ENCODE results near the gene DNAI7. TPM values are rescaled to one million over a fixed set of nuclear protein-coding genes. Genes with fewer than 3 reads are reported as not detected.

The DNAI7 gene
- polyA plus RNA-seq, 1 donor from 2014 or later: 1.3 TPM

DNA sequence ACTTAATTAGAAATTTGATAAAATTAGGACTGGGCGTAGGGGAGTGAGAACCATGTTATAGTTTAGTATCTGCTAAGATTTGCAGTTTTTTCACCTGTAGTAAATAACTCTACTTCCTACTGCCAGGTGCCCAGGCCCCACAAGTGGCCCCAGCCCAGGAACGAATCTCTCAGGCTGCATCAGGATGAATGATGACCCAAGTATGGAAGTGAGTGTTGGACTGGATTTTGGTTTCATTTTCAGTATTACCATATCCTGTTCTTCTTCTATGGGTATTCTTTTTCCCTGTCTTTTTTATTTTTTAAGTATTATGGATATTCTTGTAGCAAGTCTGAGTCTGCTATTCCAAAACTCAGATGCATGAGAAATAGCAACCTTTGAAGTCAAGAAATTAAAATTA, 125.7 kb downstream of the DNAI7 start:
- H3K27ac ChIP-seq (ENCODE audit: low read length): no peak overlapping the region
- H3K9ac ChIP-seq (ENCODE audit: low read length): no peak overlapping the region
- no peaks in the 10 kb centered on the region for H3F3A ChIP-seq (ENCODE audit: insufficient read depth, low read length, poor library complexity, severe bottlenecking)
- no peaks in the 10 kb centered on the region for H3K27me3 ChIP-seq (ENCODE audit: insufficient read depth, low read depth, low read length)
- no peak overlapping the region for H3K4me2 ChIP-seq (ENCODE audit: low read length)
- H3K9me3 ChIP-seq (ENCODE audit: low read length): no peaks in the 10 kb centered on the region
- no peaks in the 10 kb centered on the region for H4K20me1 ChIP-seq (ENCODE audit: insufficient read depth)
- no peak for TF ChIP-seq SMC3 (conservative IDR thresholded peaks at IDR 0.05; ENCODE audit: poor library complexity)
- TF ChIP-seq EZH2 (IDR thresholded peaks at IDR 0.05; ENCODE audit: borderline replicate concordance, insufficient read depth, low read length, poor library complexity, severe bottlenecking): no peak
- no peak for TF ChIP-seq RAD21 (conservative IDR thresholded peaks at IDR 0.05)
- TF ChIP-seq REST (IDR thresholded peaks at IDR 0.05; ENCODE audit: borderline replicate concordance): no peak
- TF ChIP-seq TAF1 (IDR thresholded peaks at IDR 0.05; ENCODE audit: low read depth): no peak
- H3K4me3 ChIP-seq (ENCODE audit: low read length): no peak overlapping the region
- no peaks in the 10 kb centered on the region for H3K79me2 ChIP-seq (replicated peaks; ENCODE audit: insufficient read depth, low read length)
- no peaks in the 10 kb centered on the region for H3K9me2 ChIP-seq (ENCODE audit: insufficient read depth, low read length)
- no peak overlapping the region for H2AFZ ChIP-seq (ENCODE audit: low read depth, low read length)
- H3K36me3 ChIP-seq (ENCODE audit: insufficient read depth, low read length): no peaks in the 10 kb centered on the region

DNA sequence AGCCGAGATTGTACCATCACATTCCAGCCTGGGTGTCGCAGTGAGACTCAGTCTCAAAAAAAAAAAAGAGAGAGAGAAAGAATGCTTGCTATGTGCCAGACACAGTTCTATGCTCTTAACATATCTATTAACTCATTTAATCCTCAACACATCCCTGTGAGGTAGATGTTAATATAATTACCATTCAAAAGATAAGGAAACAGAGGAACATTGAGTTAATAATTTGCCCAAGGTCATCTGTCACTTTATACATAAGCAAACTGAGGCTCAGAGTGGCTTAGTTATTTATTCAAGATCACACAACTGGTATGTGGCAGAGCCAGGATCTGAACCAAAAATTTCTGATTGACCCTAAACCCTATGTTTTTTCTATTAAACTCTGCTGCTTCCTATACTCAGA, 129.9 kb downstream of the DNAI7 start:
- no peak overlapping the region for H3K4me3 ChIP-seq (ENCODE audit: low read length)
- H3K4me2 ChIP-seq (ENCODE audit: low read length): no peak overlapping the region

More for the DNA sequence above, 129.9 kb downstream of the DNAI7 start:
- no peaks in the 10 kb centered on the region for H3K36me3 ChIP-seq (ENCODE audit: insufficient read depth, low read length)
- no peak overlapping the region for H3K27ac ChIP-seq (ENCODE audit: low read length)
- H3F3A ChIP-seq (ENCODE audit: insufficient read depth, low read length, poor library complexity, severe bottlenecking): no peaks in the 10 kb centered on the region
- H2AFZ ChIP-seq (ENCODE audit: low read depth, low read length): no peak overlapping the region
- H3K79me2 ChIP-seq (replicated peaks; ENCODE audit: insufficient read depth, low read length): no peaks in the 10 kb centered on the region
- no peaks in the 10 kb centered on the region for H3K27me3 ChIP-seq (ENCODE audit: insufficient read depth, low read depth, low read length)
- no peaks in the 10 kb centered on the region for H3K9me2 ChIP-seq (ENCODE audit: insufficient read depth, low read length)
- no peak overlapping the region for H3K9ac ChIP-seq (ENCODE audit: low read length)
- TF ChIP-seq REST (IDR thresholded peaks at IDR 0.05; ENCODE audit: borderline replicate concordance) (no peak), TAF1 (IDR thresholded peaks at IDR 0.05; ENCODE audit: low read depth) (no peak), POLR2AphosphoS5 (IDR thresholded peaks at IDR 0.05) (no peak), MXI1 (conservative IDR thresholded peaks at IDR 0.05; ENCODE audit: poor library complexity, severe bottlenecking) (no peak), SMC3 (conservative IDR thresholded peaks at IDR 0.05; ENCODE audit: poor library complexity) (no peak), EZH2 (IDR thresholded peaks at IDR 0.05; ENCODE audit: borderline replicate concordance, insufficient read depth, low read length, poor library complexity, severe bottlenecking) (no peak), RAD21 (conservative IDR thresholded peaks at IDR 0.05) (no peak), EP300 (conservative IDR thresholded peaks at IDR 0.05; ENCODE audit: poor library complexity, severe bottlenecking) (no peak)
- TF ChIP-seq, protein P1, sequence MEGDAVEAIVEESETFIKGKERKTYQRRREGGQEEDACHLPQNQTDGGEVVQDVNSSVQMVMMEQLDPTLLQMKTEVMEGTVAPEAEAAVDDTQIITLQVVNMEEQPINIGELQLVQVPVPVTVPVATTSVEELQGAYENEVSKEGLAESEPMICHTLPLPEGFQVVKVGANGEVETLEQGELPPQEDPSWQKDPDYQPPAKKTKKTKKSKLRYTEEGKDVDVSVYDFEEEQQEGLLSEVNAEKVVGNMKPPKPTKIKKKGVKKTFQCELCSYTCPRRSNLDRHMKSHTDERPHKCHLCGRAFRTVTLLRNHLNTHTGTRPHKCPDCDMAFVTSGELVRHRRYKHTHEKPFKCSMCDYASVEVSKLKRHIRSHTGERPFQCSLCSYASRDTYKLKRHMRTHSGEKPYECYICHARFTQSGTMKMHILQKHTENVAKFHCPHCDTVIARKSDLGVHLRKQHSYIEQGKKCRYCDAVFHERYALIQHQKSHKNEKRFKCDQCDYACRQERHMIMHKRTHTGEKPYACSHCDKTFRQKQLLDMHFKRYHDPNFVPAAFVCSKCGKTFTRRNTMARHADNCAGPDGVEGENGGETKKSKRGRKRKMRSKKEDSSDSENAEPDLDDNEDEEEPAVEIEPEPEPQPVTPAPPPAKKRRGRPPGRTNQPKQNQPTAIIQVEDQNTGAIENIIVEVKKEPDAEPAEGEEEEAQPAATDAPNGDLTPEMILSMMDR (IDR thresholded peaks at IDR 0.05; ENCODE audit: poor library complexity, severe bottlenecking): no peak
- H4K20me1 ChIP-seq (ENCODE audit: insufficient read depth): no peaks in the 10 kb centered on the region
- H3K9me3 ChIP-seq (ENCODE audit: low read length): no peaks in the 10 kb centered on the region

Data from neural cell (in vitro differentiated cells).